GM20000 (cell line): ENCODE measurements around the gene NUP62.

Source experiments
- DNase-seq: peaks from one replicate; pipeline ENCODE4 v3.0.0; 2012; ENCODE audit warnings: low spot score
- CTCF ChIP-seq: IDR thresholded peaks from 2 replicates; pipeline ENCODE4 v1.5.1; 2012; ENCODE audit warnings: mild to moderate bottlenecking, control low read depth; ENCODE audit errors: extremely low read depth, missing control alignments

The NUP62 gene

GRCh38 chr19:49887037-49887664 is 42.2 kb downstream of the NUP62 start:
- DNase-seq, result no peak
- no peak for TF ChIP-seq CTCF

GRCh38 chr19:49884760-49885159 is 44.5 kb downstream of the NUP62 start:
- DNase-seq, result no peak

GRCh38 chr19:49884109-49884508 is 45.2 kb downstream of the NUP62 start:
- DNase-seq, result no peak
- no peak for TF ChIP-seq CTCF

More at GRCh38 chr19:49884760-49885159, 44.5 kb downstream of the NUP62 start:
- no peak for TF ChIP-seq CTCF

- no peak for TF ChIP-seq CTCF
Measured at GRCh38 chr19:49883094-49883493, 46.2 kb downstream of the NUP62 start.

GRCh38 chr19:49882643-49883042 is 46.7 kb downstream of the NUP62 start:
- DNase-seq, result no peak
- no peak for TF ChIP-seq CTCF

More at GRCh38 chr19:49883094-49883493, 46.2 kb downstream of the NUP62 start:
- no peak for DNase-seq

GRCh38 chr19:49881672-49882394 is 47.5 kb downstream of the NUP62 start:
- no peak for DNase-seq
- no peak for TF ChIP-seq CTCF

GRCh38 chr19:49881186-49881585 is 48.1 kb downstream of the NUP62 start:
- TF ChIP-seq CTCF, result no peak
- no peak for DNase-seq
